PFSK-1 (cell line): ENCODE measurements around the gene CALHM4.

Experiments used
- FOXP2 ChIP-seq: optimal IDR thresholded peaks from 2 replicates; pipeline ENCODE3; 2011; ENCODE audit warnings: borderline replicate concordance, control low read depth, inconsistent platforms; ENCODE audit not compliant: insufficient read depth; ENCODE audit errors: extremely low read length, extremely low read depth
- POLR2AphosphoS5 ChIP-seq: IDR thresholded peaks from 2 replicates; pipeline ENCODE4 v1.6.1; 2012; ENCODE audit warnings: low read depth, mild to moderate bottlenecking, control low read depth, low read length, moderate library complexity
- SIN3A ChIP-seq: IDR thresholded peaks from 2 replicates; pipeline ENCODE4 v1.6.1; 2012; ENCODE audit warnings: mild to moderate bottlenecking, low read length, moderate library complexity, borderline replicate concordance; ENCODE audit not compliant: insufficient read depth
- TAF1 ChIP-seq: IDR thresholded peaks from 2 replicates; pipeline ENCODE4 v1.6.1; 2012; ENCODE audit warnings: low read length, control low read depth, borderline replicate concordance; ENCODE audit not compliant: insufficient read depth
- TF ChIP-seq, protein P1 (sequence below), 2 experiments: IDR thresholded peaks; 2 replicates each; pipeline versions ENCODE4 v1.6.1 to v1.8.0; 2011 to 2012; ENCODE audit warnings: low read depth in 2 of 2, low read length in 2 of 2, control low read depth in 1 of 2, inconsistent platforms in 1 of 2, mild to moderate bottlenecking in 1 of 2, moderate library complexity in 1 of 2; ENCODE audit not compliant: insufficient read depth in 1 of 2

CALHM4 gene

DNA sequence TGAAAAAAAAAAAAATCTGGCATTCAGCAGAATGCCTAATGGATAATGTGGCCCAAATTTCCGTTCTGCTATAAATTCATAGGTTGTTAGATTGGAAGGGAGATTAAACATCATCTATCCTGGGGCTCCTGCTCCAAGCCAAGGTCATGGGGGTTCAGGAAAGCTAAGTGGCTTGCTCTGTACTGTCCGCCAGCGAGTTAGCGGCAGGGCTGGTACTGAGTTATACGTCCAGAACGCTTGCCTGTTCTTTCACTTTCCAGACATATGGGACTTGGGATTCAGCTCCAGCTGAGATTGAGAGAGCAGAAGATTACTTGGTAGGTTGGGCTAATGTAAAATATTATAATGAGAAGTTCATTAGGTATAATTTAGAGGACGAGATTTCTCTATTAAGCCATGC lies 18.6 kb downstream of the CALHM4 start:
- TF ChIP-seq TAF1 (no peak), POLR2AphosphoS5 (no peak), SIN3A (no peak), FOXP2 (no peak)
- TF ChIP-seq, protein P1, sequence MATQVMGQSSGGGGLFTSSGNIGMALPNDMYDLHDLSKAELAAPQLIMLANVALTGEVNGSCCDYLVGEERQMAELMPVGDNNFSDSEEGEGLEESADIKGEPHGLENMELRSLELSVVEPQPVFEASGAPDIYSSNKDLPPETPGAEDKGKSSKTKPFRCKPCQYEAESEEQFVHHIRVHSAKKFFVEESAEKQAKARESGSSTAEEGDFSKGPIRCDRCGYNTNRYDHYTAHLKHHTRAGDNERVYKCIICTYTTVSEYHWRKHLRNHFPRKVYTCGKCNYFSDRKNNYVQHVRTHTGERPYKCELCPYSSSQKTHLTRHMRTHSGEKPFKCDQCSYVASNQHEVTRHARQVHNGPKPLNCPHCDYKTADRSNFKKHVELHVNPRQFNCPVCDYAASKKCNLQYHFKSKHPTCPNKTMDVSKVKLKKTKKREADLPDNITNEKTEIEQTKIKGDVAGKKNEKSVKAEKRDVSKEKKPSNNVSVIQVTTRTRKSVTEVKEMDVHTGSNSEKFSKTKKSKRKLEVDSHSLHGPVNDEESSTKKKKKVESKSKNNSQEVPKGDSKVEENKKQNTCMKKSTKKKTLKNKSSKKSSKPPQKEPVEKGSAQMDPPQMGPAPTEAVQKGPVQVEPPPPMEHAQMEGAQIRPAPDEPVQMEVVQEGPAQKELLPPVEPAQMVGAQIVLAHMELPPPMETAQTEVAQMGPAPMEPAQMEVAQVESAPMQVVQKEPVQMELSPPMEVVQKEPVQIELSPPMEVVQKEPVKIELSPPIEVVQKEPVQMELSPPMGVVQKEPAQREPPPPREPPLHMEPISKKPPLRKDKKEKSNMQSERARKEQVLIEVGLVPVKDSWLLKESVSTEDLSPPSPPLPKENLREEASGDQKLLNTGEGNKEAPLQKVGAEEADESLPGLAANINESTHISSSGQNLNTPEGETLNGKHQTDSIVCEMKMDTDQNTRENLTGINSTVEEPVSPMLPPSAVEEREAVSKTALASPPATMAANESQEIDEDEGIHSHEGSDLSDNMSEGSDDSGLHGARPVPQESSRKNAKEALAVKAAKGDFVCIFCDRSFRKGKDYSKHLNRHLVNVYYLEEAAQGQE (IDR thresholded peaks at IDR 0.05; ENCODE audit: insufficient read depth in 1 of 2, low read depth in 2 of 2, low read length in 2 of 2), result no peak

DNA sequence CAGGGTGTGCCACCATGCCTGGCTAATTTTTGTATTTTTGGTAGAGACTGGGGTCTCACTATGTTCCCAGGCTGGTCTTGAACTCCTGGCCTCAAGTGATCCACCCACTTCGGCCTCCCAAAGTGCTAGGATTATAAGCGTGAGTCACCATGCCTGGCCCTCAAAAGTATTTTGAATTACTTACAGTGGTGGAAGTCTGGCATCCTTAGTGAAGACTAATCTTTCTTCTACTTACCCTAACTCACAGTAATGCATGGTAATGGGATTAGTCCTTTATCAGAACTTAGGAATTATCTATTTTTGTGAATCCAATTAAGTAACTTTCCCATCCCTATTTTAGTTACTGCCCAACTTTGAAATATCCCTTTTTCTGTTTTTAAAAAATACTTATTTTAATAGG lies 21.7 kb downstream of the CALHM4 start:
- TF ChIP-seq TAF1 (no peak), SIN3A (no peak), FOXP2 (no peak), POLR2AphosphoS5 (no peak)
- TF ChIP-seq, protein P1 (IDR thresholded peaks at IDR 0.05; ENCODE audit: insufficient read depth in 1 of 2, low read depth in 2 of 2, low read length in 2 of 2), result no peak

DNA sequence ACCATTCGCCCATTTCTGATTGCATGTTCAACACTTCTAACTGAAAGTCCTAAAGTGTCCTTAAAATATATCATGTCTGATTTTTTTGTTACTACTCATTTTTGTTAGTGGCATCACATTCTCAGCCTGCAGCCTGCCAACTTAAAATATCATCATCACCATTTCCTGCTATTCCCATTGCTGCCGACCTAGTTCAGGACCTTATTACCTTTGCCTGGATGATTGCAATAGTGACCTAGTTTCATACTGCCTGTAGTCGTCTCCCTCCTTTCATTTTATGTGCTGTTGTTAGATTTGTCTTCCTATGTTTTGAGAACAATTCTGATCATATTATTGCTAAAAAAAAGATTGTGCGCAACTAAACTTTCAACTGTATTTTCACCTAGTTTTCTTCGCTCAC lies 23.9 kb downstream of the CALHM4 start:
- TF ChIP-seq TAF1, result no peak
- TF ChIP-seq SIN3A, result no peak
- TF ChIP-seq, protein P1 (IDR thresholded peaks at IDR 0.05; ENCODE audit: insufficient read depth in 1 of 2, low read depth in 2 of 2, low read length in 2 of 2), result no peak
- no peak for TF ChIP-seq POLR2AphosphoS5
- no peak for TF ChIP-seq FOXP2

DNA sequence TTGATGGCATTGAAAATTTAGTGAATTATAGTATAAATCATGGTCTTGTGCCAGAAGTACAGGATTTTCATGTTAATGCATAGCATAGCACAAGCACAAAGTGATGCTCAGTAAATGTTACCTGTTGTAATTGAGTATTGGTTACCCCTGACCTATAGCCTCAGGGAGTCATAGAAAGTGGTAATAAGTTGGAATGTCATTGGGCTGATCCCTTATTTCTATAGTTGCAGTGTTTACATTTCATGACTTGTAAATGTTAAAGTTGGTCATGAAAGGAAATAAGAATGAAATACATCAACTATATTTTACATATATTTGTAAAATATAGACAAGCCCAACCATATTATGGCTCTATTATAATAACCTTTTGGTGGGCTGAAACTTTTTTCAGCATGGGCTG lies 24.8 kb downstream of the CALHM4 start:
- TF ChIP-seq, protein P1 (IDR thresholded peaks at IDR 0.05; ENCODE audit: insufficient read depth in 1 of 2, low read depth in 2 of 2, low read length in 2 of 2), result no peak
- TF ChIP-seq FOXP2, result no peak
- TF ChIP-seq TAF1, result no peak

DNA sequence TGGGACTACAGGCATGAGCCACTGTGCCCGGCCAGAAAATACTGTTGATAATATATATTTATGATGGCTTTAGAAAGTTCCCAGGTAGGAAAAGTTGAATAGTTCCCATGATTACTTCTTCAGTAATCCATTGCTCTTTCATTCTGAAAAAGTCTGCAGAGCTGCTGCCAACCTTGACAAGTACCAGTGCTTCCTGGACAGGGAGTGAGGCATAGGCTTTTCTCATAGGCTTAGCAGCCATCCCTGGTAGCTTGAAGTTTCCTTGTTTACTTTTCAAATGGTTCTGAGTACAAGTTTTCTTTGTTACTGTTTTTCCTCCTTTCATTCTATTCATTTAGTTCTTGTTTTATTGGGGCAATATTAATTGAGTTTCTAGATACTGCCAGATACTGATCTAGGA lies 25.6 kb downstream of the CALHM4 start:
- TF ChIP-seq, protein P1 (IDR thresholded peaks at IDR 0.05; ENCODE audit: insufficient read depth in 1 of 2, low read depth in 2 of 2, low read length in 2 of 2), result no peak
